GM12878 (cell line): ENCODE data around the gene PARP2.

Experiments
- CBFB ChIP-seq: IDR thresholded peaks from 2 replicates; pipeline ENCODE4 v1.6.1; 2016; ENCODE audit warnings: antibody characterized with exemption, low read depth
- ESRRA ChIP-seq: IDR thresholded peaks from 2 replicates; pipeline ENCODE4 v1.6.1; 2012; ENCODE audit warnings: mild to moderate bottlenecking, low read length, improper control_type of control experiment
- POLR2A ChIP-seq: IDR thresholded peaks from 2 replicates; pipeline ENCODE4 v1.6.1; 2011; ENCODE audit warnings: low read depth, mild to moderate bottlenecking, low read length
- SMAD1 ChIP-seq: fragments of 450-650 bp; IDR thresholded peaks from 2 replicates; pipeline ENCODE4 v1.6.1; 2018; ENCODE audit warnings: mild to moderate bottlenecking, low read depth; ENCODE audit not compliant: partially characterized antibody
- TF ChIP-seq, protein P1 (sequence below): fragments of 450-650 bp; IDR thresholded peaks from 2 replicates; pipeline ENCODE4 v1.6.1; 2017; ENCODE audit warnings: low read depth, mild to moderate bottlenecking, moderate library complexity

DNA sequence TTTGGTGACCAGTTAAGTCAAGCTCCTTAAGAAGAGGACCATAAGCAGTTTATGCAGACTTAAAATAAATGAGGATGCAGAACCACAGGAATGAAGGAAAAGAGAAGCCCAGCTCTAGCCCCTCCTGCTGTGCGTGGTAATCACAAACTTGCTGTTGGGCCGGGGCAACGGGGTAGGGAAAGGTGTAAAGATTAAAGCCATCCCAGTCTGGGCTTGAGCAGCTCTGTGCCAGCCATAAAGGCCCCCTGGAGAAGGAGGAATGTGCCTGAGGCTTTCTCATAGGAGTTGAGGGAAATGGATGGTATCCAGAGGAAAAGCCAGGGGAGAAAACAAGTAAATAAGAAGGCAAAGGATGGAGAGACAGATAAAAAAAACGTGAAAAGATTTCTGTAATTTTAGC is 44.7 kb downstream of the PARP2 start:
- no peak for TF ChIP-seq SMAD1
- no peak for TF ChIP-seq CBFB
- TF ChIP-seq, protein P1, sequence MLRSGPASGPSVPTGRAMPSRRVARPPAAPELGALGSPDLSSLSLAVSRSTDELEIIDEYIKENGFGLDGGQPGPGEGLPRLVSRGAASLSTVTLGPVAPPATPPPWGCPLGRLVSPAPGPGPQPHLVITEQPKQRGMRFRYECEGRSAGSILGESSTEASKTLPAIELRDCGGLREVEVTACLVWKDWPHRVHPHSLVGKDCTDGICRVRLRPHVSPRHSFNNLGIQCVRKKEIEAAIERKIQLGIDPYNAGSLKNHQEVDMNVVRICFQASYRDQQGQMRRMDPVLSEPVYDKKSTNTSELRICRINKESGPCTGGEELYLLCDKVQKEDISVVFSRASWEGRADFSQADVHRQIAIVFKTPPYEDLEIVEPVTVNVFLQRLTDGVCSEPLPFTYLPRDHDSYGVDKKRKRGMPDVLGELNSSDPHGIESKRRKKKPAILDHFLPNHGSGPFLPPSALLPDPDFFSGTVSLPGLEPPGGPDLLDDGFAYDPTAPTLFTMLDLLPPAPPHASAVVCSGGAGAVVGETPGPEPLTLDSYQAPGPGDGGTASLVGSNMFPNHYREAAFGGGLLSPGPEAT, result no peak
- no peak for TF ChIP-seq ESRRA
- no peak for TF ChIP-seq POLR2A
